ENCODE data around the gene SCYL3. TPM values are rescaled to one million over a fixed set of nuclear protein-coding genes. Genes with fewer than 3 reads are reported as not detected.

The SCYL3 gene
- total and polyA plus RNA-seq, 8 donors: 9.5 to 23.6 (median 20.2) TPM

- ATAC-seq: no peak
- DNase-seq: no peak
- Histone ChIP-seq H3K27ac (no peak overlapping the region), H3K4me3 (no peak overlapping the region), H3K9me3 (no peaks in the 10 kb centered on the region), H3K27me3 (peaks cover 5 to 11% of the 10 kb centered on the region in 2 donors), H3K4me1 (no peaks in the 10 kb centered on the region), H3K36me3 (no peaks in the 10 kb centered on the region)
- TF ChIP-seq, protein P1, sequence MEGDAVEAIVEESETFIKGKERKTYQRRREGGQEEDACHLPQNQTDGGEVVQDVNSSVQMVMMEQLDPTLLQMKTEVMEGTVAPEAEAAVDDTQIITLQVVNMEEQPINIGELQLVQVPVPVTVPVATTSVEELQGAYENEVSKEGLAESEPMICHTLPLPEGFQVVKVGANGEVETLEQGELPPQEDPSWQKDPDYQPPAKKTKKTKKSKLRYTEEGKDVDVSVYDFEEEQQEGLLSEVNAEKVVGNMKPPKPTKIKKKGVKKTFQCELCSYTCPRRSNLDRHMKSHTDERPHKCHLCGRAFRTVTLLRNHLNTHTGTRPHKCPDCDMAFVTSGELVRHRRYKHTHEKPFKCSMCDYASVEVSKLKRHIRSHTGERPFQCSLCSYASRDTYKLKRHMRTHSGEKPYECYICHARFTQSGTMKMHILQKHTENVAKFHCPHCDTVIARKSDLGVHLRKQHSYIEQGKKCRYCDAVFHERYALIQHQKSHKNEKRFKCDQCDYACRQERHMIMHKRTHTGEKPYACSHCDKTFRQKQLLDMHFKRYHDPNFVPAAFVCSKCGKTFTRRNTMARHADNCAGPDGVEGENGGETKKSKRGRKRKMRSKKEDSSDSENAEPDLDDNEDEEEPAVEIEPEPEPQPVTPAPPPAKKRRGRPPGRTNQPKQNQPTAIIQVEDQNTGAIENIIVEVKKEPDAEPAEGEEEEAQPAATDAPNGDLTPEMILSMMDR (IDR thresholded peaks at IDR 0.05): no peak
- intact Hi-C loops (cut with DNase I): no loop called here
Measured at GRCh38 chr1:169900571-169900970, 6.9 kb upstream of the SCYL3 start.

GRCh38 chr1:169899519-169900217 lies 6.0 kb upstream of the SCYL3 start:
- DNase-seq: no peak
- Histone ChIP-seq H3K27ac (no peak overlapping the region), H3K4me1 (peaks cover 2 to 3% of the 10 kb centered on the region in 2 donors), H3K9me3 (no peaks in the 10 kb centered on the region), H3K4me3 (no peak overlapping the region), H3K27me3 (peaks cover 5 to 11% of the 10 kb centered on the region in 2 donors), H3K36me3 (no peaks in the 10 kb centered on the region)
- intact Hi-C loops (cut with DNase I): no loop called here
- ATAC-seq: no peak
- TF ChIP-seq, protein P1 (IDR thresholded peaks at IDR 0.05): no peak

DNA sequence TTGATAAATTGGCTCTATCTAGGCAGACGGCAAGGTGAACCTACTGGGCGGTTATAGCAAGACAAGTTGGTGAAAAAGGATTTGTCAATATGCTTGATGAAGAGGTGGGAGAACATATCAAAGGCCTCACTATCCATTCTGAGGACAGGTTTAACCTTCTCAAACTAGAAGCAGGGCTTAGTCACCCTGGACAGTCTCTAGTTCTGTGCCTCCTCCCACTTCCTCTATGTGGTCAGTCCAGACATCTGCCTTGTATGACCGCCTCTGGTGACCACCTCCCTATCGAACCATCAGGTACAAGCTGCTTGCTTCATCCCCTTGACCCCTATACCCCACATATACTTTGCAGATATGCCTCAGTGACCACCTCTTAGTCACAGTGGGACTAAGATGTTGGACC lies 2.3 kb upstream of the SCYL3 start:
- no peaks in the 10 kb centered on the region for H3K9me3 ChIP-seq
- TF ChIP-seq, protein P1 (IDR thresholded peaks at IDR 0.05): no peak
- DNase-seq: no peak
- no peak for ATAC-seq
- peaks cover 0 to 5% of the 10 kb centered on the region in 2 donors for H3K27me3 ChIP-seq
- intact Hi-C loops (cut with DNase I): no loop called here
- H3K27ac ChIP-seq: no peak overlapping the region
- H3K4me3 ChIP-seq: no peak overlapping the region
- H3K36me3 ChIP-seq: no peaks in the 10 kb centered on the region
- H3K4me1 ChIP-seq: peaks cover 12 to 23% of the 10 kb centered on the region in 2 donors

DNA sequence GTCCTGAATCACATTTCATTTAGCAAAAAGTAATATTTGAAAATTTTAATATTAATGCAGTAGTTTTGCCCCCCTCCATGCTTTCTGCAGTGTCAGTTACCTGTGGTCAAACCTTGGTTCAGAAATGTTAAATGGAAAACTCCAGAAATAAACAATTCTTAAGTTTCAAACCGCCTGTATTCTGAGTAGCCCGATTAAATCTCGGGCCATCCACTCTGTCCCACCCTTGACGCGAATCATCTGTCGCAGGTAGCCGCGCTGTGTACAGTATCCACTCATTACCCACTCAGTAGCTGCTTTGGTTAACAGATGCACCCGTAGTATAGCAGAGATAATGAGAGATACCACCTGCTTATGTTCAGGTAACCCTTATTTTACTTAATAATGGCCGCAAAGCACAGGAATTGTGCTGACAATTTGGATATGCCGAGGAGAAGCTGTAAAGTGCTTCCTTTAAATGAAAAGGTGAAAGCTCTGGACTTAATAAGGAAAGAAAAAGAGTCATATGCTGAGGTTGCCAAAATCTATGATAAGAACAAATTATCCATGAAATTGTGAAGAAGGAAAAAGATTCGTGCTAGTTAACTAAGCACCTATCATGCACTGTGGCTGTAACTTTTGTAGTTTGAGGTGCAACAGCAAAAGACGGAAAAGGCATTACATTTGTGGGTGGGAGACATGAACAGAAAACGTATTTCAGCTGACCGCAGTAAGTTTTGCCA lies 889 bp upstream of the SCYL3 start:
- Histone ChIP-seq H3K9me3 (no peaks in the 10 kb centered on the region), H3K4me3 (peak overlapping the region; percentile 72 to 82), H3K4me1 (peaks cover 17 to 28% of the 10 kb centered on the region in 2 donors), H3K36me3 (no peaks in the 10 kb centered on the region), H3K27ac (peak overlapping the region; percentile 96 to 98), H3K27me3 (peaks cover 0 to 5% of the 10 kb centered on the region in 2 donors)
- intact Hi-C loops (cut with DNase I): no loop called here
- TF ChIP-seq, protein P1 (IDR thresholded peaks at IDR 0.05): no peak
- DNase-seq (no peak), ATAC-seq (no peak)

DNA sequence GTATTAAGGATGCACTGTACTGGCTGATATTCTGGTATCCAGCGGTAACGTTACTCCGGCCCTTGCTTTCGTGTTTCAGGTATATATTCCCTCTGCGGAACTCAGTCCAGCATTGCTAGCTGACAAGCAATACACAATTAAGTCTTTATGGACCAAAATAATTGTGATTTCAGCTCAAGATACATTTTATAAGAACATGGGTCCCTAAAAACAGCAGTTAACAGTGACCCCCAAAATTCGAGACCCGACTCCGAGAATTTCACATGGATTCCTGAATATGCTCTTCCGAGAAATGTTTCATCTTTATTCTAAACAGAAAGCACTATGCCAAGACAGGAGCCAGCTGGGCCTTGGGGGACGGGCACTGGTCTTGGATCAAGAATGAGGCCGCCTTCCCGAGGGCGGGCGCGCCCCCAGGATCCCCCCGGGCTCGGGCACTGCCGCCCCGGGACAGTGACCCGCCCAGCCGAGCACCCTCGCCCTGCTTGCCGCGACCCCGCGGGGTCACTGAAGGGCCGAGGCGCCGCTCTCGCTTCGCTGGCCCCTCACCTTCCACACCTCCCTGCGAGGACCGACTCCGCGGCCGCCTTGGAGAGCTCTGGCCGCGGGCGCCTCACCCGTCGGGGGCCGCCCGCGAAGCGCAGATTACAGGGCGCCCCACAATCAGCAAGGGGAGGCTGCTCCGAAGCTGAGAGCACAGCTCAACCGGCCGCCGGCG lies 610 bp downstream of the SCYL3 start:
- ATAC-seq (peak; percentile 11), DNase-seq (peak in 2 of 4 donors; percentile 68 to 71)
- TF ChIP-seq, protein P1 (IDR thresholded peaks at IDR 0.05): no peak
- intact Hi-C loops (cut with DNase I): no loop called here
- Histone ChIP-seq H3K9me3 (no peaks in the 10 kb centered on the region), H3K27ac (peak overlapping the region; percentile 96 to 98), H3K36me3 (peaks cover 0 to 6% of the 10 kb centered on the region in 2 donors), H3K4me1 (peaks cover 17 to 28% of the 10 kb centered on the region in 2 donors), H3K4me3 (peak overlapping the region; percentile 72 to 82), H3K27me3 (no peaks in the 10 kb centered on the region)

Data from left lung (tissue), 10 donors.